Panc1 (cell line): Measurements from ENCODE around the gene NT5C1A.

Source experiments
- CTCF ChIP-seq: fragments of 450-650 bp; IDR thresholded peaks from 2 replicates; pipeline ENCODE4 v1.5.1; 2017; ENCODE audit warnings: mild to moderate bottlenecking
- REST ChIP-seq, 2 experiments: IDR thresholded peaks; 2 replicates each; pipeline ENCODE4 v1.6.1; 2011 to 2012; ENCODE audit warnings: low read depth in 2 of 2, control low read depth in 1 of 2, low read length in 1 of 2, mild to moderate bottlenecking in 1 of 2, moderate library complexity in 1 of 2; ENCODE audit not compliant: insufficient read depth in 1 of 2

GRCh38 chr1:39698568-39698967 is 26.7 kb upstream of the NT5C1A start:
- no peak for TF ChIP-seq CTCF
- TF ChIP-seq REST (IDR thresholded peaks at IDR 0.05; ENCODE audit: insufficient read depth in 1 of 2, low read depth in 2 of 2, low read length in 1 of 2) = no peak
